BE2C (cell line): ENCODE measurements around the gene ZNF410.
"Not testable (repeated sequence)": the region's sequence is repeated elsewhere in the genome, so short reads cannot be mapped to it uniquely, and the experiment has no call there.

Experiments used
- DNase-seq: peaks from one replicate; pipeline ENCODE4 v3.0.0-alpha.2; 2020
- H3K27me3 ChIP-seq: fragments of 250-450 bp; sonication (Bioruptor Pico); 2 replicates; pipeline ENCODE4 v1.5.1; 2020; ENCODE audit warnings: mild to moderate bottlenecking
- H3K36me3 ChIP-seq: fragments of 250-450 bp; sonication (Bioruptor Pico); 2 replicates; pipeline ENCODE4 v1.5.1; 2020; ENCODE audit warnings: mild to moderate bottlenecking
- H3K4me1 ChIP-seq: fragments of 250-450 bp; sonication (Bioruptor Pico); 2 replicates; pipeline ENCODE4 v1.5.1; 2020
- H3K4me3 ChIP-seq: 2 replicates; pipeline ENCODE4 v1.5.1; 2011; ENCODE audit warnings: low read depth, low read length
- H3K9me3 ChIP-seq: fragments of 250-450 bp; sonication (Bioruptor Pico); 2 replicates; pipeline ENCODE4 v1.5.1; 2020
- TF ChIP-seq, protein P1 (sequence below): IDR thresholded peaks from 2 replicates; pipeline ENCODE4 v1.5.1; 2012; ENCODE audit warnings: mild to moderate bottlenecking, low read depth, low read length

ZNF410 gene

DNA sequence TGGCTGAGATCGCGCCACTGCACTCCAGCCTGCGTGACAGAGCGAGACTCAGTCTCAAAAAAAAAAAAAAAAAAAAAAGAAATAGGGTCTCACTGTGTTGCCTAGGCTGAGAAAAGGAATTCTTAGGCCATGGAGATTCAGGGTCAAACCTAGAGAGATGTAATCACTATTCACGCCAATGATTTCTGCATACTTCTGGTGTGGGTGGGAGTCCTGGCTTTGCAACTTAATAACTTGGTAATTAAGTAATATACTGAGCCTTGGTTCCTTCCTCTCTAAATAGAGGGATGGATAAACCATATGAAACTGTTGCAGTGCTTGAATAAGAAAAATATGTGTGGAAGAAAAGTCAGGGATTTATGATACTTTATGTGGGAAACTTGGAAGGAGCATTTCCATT is 2.7 kb downstream of the ZNF410 start:
- DNase-seq, result no peak
- H3K9me3 ChIP-seq, result no peaks in the 10 kb centered on the region

DNA sequence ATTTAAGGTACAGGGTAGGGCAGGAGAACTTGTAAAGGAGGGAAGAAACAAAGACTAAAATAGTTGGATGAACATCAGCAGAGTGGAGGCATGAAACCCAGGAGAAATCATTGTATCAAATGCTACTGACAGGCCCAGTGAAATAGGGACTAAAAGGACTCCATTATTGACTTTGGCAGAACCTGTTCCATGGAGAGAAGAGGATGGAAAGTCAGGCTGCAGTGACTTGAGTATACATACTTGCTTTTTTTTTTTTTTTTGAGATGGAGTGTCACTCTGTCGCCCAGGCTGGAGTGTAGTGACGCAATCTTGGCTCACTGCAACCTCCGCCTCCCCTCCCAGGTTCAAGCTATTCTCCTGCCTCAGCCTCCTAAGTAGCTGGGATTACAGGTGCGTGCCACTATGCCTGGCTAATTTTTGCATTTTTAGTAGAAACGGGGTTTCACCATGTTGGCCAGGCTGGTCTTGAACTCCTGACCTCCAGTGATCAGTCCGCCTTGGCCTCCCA is 7.6 kb downstream of the ZNF410 start:
- H3K4me3 ChIP-seq, DNase-seq, H3K9me3 ChIP-seq, H3K4me1 ChIP-seq, H3K27me3 ChIP-seq: not testable (repeated sequence)
- H3K36me3 ChIP-seq, result peaks cover 64% of the 10 kb centered on the region

More for the DNA sequence above, 2.7 kb downstream of the ZNF410 start:
- H3K4me1 ChIP-seq, result peaks cover 6% of the 10 kb centered on the region; the same call in 1 of the 2 replicates
- TF ChIP-seq, protein P1, sequence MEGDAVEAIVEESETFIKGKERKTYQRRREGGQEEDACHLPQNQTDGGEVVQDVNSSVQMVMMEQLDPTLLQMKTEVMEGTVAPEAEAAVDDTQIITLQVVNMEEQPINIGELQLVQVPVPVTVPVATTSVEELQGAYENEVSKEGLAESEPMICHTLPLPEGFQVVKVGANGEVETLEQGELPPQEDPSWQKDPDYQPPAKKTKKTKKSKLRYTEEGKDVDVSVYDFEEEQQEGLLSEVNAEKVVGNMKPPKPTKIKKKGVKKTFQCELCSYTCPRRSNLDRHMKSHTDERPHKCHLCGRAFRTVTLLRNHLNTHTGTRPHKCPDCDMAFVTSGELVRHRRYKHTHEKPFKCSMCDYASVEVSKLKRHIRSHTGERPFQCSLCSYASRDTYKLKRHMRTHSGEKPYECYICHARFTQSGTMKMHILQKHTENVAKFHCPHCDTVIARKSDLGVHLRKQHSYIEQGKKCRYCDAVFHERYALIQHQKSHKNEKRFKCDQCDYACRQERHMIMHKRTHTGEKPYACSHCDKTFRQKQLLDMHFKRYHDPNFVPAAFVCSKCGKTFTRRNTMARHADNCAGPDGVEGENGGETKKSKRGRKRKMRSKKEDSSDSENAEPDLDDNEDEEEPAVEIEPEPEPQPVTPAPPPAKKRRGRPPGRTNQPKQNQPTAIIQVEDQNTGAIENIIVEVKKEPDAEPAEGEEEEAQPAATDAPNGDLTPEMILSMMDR, result no peak
- H3K27me3 ChIP-seq, result no peaks in the 10 kb centered on the region
- H3K4me3 ChIP-seq, result no peak overlapping the region
- H3K36me3 ChIP-seq, result peaks cover 18% of the 10 kb centered on the region

DNA sequence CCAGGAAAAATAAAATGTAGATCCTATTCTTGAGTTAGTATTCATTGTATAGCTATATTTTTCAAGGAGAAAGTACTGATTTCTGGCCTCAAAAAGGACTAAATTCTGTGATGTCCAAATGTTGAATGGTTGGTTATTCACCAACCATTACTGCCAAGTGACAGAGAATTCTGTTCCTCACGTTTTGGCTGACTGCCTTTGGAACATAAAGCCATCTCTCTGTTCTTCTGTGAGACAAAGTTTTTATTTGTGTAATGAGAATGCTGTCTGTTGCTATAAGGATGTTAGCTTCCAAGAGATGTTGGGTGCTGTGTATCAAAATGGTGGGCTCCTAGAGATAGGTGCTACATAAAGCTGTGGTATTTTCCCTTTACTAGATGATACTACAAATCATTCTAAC is 9.3 kb downstream of the ZNF410 start:
- DNase-seq, result no peak
- Histone ChIP-seq H3K4me1 (no peaks in the 10 kb centered on the region), H3K36me3 (peaks cover 76% of the 10 kb centered on the region), H3K27me3 (no peaks in the 10 kb centered on the region), H3K4me3 (no peak overlapping the region), H3K9me3 (no peaks in the 10 kb centered on the region; the same call in 1 of the 2 replicates)
- TF ChIP-seq, protein P1, result no peak

DNA sequence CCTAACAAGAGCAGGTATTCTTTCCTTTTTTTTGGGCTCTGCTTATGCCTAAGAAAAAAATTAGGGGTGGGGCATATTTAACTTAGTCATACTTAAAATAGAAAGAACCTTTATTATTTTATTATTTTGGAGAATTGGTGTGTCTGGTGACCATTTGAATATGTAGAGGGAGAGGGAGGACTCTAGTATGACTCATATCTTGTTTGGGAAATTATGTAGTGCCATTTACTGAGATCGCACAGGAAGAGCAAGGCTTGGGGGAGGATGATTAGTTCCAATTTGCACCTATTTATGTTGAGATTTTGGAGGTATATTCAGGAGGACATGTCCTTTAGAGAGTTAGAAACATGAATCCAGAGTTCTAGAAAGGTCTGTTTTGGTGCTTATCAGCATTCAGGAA is 9.9 kb downstream of the ZNF410 start:
- Histone ChIP-seq H3K27me3 (no peaks in the 10 kb centered on the region), H3K4me1 (no peaks in the 10 kb centered on the region), H3K9me3 (no peaks in the 10 kb centered on the region; the same call in 1 of the 2 replicates), H3K36me3 (peaks cover 77% of the 10 kb centered on the region), H3K4me3 (no peak overlapping the region)
- DNase-seq, result no peak
- TF ChIP-seq, protein P1, result no peak

DNA sequence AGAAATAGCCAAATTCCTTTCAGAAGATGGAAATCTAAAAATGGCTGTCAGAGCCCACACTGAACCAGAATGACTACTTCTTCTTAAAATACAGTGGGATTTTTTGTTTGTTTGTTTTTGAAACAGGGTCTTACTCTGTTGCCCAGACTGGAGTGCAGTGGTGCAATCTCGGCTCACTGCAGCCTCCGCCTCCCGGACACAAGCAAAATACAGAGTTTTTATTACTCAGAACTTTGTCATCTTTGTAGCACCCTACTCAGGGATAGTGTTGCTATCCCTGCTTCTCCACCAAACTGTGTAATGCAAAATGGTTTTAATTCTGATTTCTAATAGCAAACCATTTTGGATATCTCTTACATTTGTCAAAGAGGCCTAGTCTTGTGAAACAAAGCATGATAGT is 16.4 kb downstream of the ZNF410 start:
- no peaks in the 10 kb centered on the region for H3K9me3 ChIP-seq
- H3K36me3 ChIP-seq, result peaks cover 64% of the 10 kb centered on the region
- TF ChIP-seq, protein P1, result no peak
- H3K27me3 ChIP-seq, result no peaks in the 10 kb centered on the region
- H3K4me3 ChIP-seq, result no peak overlapping the region
- no peak for DNase-seq
- H3K4me1 ChIP-seq, result no peaks in the 10 kb centered on the region

DNA sequence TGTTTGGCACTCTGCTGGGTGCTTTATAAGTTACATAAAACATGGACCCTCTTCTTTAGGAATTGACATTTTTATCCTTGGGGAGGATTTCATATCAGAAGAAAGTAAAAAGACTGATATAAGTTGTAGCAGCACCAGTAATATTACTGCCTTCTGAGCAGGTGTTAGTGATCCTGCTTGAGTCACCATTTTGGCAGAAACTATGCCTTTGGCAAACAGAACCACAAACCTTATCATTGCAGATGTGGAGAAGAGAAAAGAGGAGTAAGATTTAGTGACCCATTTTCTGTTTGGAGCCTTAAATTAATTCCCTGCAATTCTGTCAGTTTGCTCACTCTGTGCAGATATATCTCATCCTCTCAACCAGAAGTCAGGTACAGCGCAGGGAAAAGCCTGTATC is 23.0 kb downstream of the ZNF410 start:
- no peaks in the 10 kb centered on the region for H3K4me1 ChIP-seq
- DNase-seq, result no peak
- H3K27me3 ChIP-seq, result no peaks in the 10 kb centered on the region
- no peak overlapping the region for H3K4me3 ChIP-seq
- peaks cover 64% of the 10 kb centered on the region for H3K36me3 ChIP-seq
- H3K9me3 ChIP-seq, result no peaks in the 10 kb centered on the region
- TF ChIP-seq, protein P1, result no peak

DNA sequence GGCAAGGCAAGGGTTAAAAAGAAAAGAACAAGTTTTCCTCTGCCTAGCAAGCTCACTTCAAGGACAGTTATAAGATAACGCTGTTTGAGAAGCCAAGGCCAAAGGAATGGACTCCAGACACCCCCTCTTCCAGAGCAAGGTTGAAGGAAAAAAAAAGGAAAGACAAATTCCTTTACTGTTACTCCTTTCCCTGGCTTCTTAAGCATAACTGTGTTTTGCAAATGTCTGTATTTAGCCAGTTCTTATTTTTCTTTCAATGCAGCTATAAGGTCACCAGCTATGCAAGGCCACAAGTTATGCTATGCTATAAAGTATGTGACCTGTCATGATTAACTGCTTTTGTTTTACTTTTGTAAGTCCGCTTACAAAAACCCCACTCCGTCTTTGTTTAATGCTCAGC is 26.6 kb downstream of the ZNF410 start:
- no peaks in the 10 kb centered on the region for H3K9me3 ChIP-seq
- peaks cover 59% of the 10 kb centered on the region for H3K36me3 ChIP-seq
- DNase-seq, result no peak
- TF ChIP-seq, protein P1, result no peak
- H3K27me3 ChIP-seq, result no peaks in the 10 kb centered on the region
- no peak overlapping the region for H3K4me3 ChIP-seq
- no peaks in the 10 kb centered on the region for H3K4me1 ChIP-seq
